Ectodermal cell (in vitro differentiated cells): ENCODE data around the gene FOXF2.
"Not testable (repeated sequence)": the region's sequence is repeated elsewhere in the genome, so short reads cannot be mapped to it uniquely, and the experiment has no call there.

Experiments used
- H3K27ac ChIP-seq: 2 replicates; pipeline ENCODE4 v1.7.0; 2013; ENCODE audit warnings: mild to moderate bottlenecking, low read depth, low read length; ENCODE audit not compliant: insufficient read depth, poor library complexity, severe bottlenecking
- H3K27me3 ChIP-seq: 2 replicates; pipeline ENCODE4 v1.7.0; 2013; ENCODE audit warnings: mild to moderate bottlenecking, low read length; ENCODE audit not compliant: insufficient read depth, control insufficient read depth, poor library complexity, severe bottlenecking
- H3K36me3 ChIP-seq: one replicate; pipeline ENCODE4 v1.7.0; 2013; ENCODE audit warnings: low read length; ENCODE audit not compliant: control insufficient read depth, insufficient read depth
- H3K4me1 ChIP-seq: one replicate; pipeline ENCODE4 v1.7.0; 2013; ENCODE audit warnings: low read length; ENCODE audit not compliant: control insufficient read depth, insufficient read depth
- H3K4me3 ChIP-seq: 2 replicates; pipeline ENCODE4 v1.7.0; 2013; ENCODE audit warnings: low read depth, low read length, control low read depth; ENCODE audit not compliant: insufficient read depth
- H3K9me3 ChIP-seq: 2 replicates; pipeline ENCODE4 v1.7.0; 2013; ENCODE audit warnings: mild to moderate bottlenecking, low read length, moderate library complexity; ENCODE audit not compliant: control insufficient read depth
- WGBS, 2 experiments: methylation state at CpG; one replicate each; pipeline ENCODE4 v1.1.7; 2013; ENCODE audit warnings: missing lambda C conversion rate in 2 of 2; 5-methylcytosine and 5-hydroxymethylcytosine counted together

The FOXF2 gene

GRCh38 chr6:1363298-1363697 is 26.1 kb upstream of the FOXF2 start:
- WGBS, 2 experiments, result 92 to 98% methylated on average over 2 to 4 of the region's 4 CpGs
- Histone ChIP-seq H3K9me3 (no peaks in the 10 kb centered on the region), H3K27ac (no peak overlapping the region), H3K36me3 (no peaks in the 10 kb centered on the region), H3K4me1 (peaks cover 6% of the 10 kb centered on the region), H3K27me3 (no peaks in the 10 kb centered on the region), H3K4me3 (no peak overlapping the region)

DNA sequence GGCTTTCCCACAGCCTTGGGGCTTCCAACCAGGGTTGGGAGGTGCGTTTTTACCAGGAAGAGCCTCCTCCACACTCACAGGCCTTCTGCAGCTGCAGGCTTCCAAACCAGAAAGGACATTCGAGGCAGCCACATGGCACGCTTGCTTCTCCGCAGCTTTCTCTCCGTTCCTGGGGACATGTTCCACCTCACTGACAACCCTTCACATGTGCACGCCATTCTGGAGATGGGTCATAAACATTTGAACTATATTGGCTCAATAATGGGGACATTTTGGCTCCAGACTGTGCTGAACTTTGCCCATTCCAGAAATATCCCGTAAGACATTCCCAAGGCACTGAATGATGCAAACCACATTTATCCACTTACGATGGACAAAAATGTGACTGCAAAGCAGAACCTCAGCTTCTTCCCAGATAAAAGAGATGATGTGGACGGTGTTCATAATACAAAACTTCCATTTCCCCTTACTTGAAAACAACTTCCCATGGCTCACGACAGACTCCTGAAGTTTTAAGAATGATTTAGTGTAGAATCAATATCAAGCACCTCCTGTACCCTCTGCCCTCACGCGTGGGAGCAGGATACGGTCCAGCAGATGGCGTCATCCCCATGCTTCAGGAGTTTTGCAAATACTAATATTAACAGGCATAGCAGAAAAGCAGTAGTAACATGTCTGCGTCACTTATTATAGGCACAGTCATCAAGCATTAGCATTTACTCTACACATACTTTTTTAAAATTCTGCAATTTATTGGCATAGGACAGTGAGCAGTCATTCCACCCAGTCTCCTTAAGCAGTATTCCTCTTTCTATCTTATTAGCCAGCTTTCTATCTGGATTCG is 25.4 kb upstream of the FOXF2 start:
- Histone ChIP-seq H3K36me3 (no peaks in the 10 kb centered on the region), H3K9me3 (no peaks in the 10 kb centered on the region), H3K4me3 (no peak overlapping the region), H3K4me1 (peaks cover 6% of the 10 kb centered on the region), H3K27me3 (no peaks in the 10 kb centered on the region), H3K27ac (no peak overlapping the region)
- WGBS, 2 experiments, result 81 to 85% methylated on average over 16 of the region's 16 CpGs

GRCh38 chr6:1364791-1365190 is 24.6 kb upstream of the FOXF2 start:
- Histone ChIP-seq H3K27ac (no peak overlapping the region), H3K27me3 (no peaks in the 10 kb centered on the region), H3K36me3 (no peaks in the 10 kb centered on the region), H3K9me3 (no peaks in the 10 kb centered on the region), H3K4me1 (peaks cover 6% of the 10 kb centered on the region), H3K4me3 (no peak overlapping the region)
- WGBS, 2 experiments, result 80 to 82% methylated on average over 2 of the region's 2 CpGs

- Histone ChIP-seq H3K4me3 (no peak overlapping the region), H3K27me3 (no peaks in the 10 kb centered on the region), H3K27ac (no peak overlapping the region), H3K4me1 (peaks cover 6% of the 10 kb centered on the region), H3K9me3 (no peaks in the 10 kb centered on the region), H3K36me3 (no peaks in the 10 kb centered on the region)
- WGBS, 2 experiments, result 64 to 80% methylated on average over 4 to 6 of the region's 6 CpGs
Measured at GRCh38 chr6:1365686-1366085, 23.7 kb upstream of the FOXF2 start.

DNA sequence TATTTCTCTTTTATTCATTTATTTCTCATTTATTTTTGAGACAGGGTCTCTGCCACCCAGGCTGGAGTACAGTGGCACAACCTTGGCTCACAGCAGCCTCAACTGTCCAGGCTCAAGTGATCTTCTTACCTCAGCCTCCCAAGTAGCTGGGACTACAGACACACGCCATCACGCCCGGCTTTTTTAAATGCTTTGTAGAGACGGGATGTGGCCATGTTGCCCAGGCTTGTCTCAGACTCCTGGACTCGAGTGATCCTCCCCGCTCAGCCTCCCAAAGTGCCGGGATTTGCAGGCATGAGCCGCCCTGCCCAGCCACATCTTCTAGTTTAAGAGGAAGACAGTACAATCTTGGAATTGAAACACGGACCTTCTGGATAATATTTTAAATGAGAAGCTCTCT is 21.6 kb upstream of the FOXF2 start:
- Histone ChIP-seq H3K4me1 (peaks cover 6% of the 10 kb centered on the region), H3K36me3 (no peaks in the 10 kb centered on the region), H3K27me3 (peaks cover 1% of the 10 kb centered on the region), H3K9me3 (no peaks in the 10 kb centered on the region), H3K4me3 (no peak overlapping the region), H3K27ac (no peak overlapping the region)
- 89 to 93% methylated on average over 9 of the region's 9 CpGs for WGBS, 2 experiments

- WGBS, 2 experiments, result 93 to 95% methylated on average over 9 of the region's 9 CpGs
- Histone ChIP-seq H3K27me3 (peaks cover 13% of the 10 kb centered on the region), H3K36me3 (no peaks in the 10 kb centered on the region), H3K27ac (no peak overlapping the region), H3K9me3 (no peaks in the 10 kb centered on the region), H3K4me1 (peaks cover 6% of the 10 kb centered on the region), H3K4me3 (no peak overlapping the region)
Measured at GRCh38 chr6:1368940-1369339, 20.4 kb upstream of the FOXF2 start.

DNA sequence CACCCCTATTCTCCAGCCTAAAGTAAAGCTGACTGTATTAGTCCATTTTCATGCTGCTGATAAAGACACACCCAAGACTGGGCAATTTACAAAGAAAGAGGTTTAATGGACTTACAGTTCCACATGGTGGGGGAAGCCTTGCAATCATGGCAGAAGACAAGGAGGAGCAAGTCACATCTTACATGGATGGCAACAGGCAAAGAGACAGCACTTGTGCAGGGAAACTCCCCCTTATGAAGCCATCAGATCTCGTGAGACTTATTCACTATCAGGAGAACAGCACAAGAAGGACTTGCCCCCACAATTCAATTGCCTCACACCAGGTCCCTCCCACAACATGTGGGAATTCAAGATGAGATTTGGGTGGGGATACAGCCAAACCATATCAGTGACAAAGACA is 19.7 kb upstream of the FOXF2 start:
- not testable (repeated sequence) for H3K4me1 ChIP-seq, H3K27ac ChIP-seq, H3K4me3 ChIP-seq, H3K9me3 ChIP-seq, H3K36me3 ChIP-seq
- H3K27me3 ChIP-seq, result peaks cover 20% of the 10 kb centered on the region
- 86 to 88% methylated on average over 1 of the region's 1 CpG for WGBS, 2 experiments

- no peaks in the 10 kb centered on the region for H3K9me3 ChIP-seq
- H3K4me3 ChIP-seq, result no peak overlapping the region
- H3K27ac ChIP-seq, result no peak overlapping the region
- peaks cover 41% of the 10 kb centered on the region for H3K27me3 ChIP-seq
- 82 to 83% methylated on average over 1 of the region's 1 CpG for WGBS, 2 experiments
- H3K4me1 ChIP-seq, result no peaks in the 10 kb centered on the region
- no peaks in the 10 kb centered on the region for H3K36me3 ChIP-seq
Measured at GRCh38 chr6:1371933-1372332, 17.4 kb upstream of the FOXF2 start.

DNA sequence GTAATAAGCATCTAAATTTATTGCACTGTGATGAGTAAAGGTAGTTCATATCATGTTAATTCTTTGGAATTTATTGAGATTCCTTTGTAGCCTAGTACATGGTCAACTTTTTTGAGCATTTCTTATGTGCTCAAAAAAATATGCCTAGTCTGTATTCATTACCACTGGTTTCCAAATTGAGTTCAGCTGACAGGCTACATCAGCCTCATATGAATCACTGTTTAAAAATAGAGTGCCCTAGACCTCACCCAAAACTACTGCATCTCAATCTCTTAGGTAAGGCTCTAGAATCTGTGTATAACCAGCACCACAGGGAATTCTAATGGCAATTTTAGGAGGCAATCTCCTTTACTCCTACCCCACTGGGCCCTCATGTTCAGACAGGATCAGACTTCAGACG is 16.7 kb upstream of the FOXF2 start:
- H3K27me3 ChIP-seq, result peaks cover 49% of the 10 kb centered on the region
- no peak overlapping the region for H3K27ac ChIP-seq

GRCh38 chr6:1376653-1377052 is 12.7 kb upstream of the FOXF2 start:
- Histone ChIP-seq H3K27me3 (peaks cover 88% of the 10 kb centered on the region), H3K36me3 (no peaks in the 10 kb centered on the region), H3K4me1 (peaks cover 12% of the 10 kb centered on the region), H3K4me3 (no peak overlapping the region), H3K27ac (no peak overlapping the region), H3K9me3 (no peaks in the 10 kb centered on the region)
- 76 to 81% methylated on average over 5 of the region's 5 CpGs for WGBS, 2 experiments

More for the DNA sequence above, 16.7 kb upstream of the FOXF2 start:
- no peaks in the 10 kb centered on the region for H3K9me3 ChIP-seq
- H3K36me3 ChIP-seq, result no peaks in the 10 kb centered on the region
- no peak overlapping the region for H3K4me3 ChIP-seq
- 82 to 95% methylated on average over 1 of the region's 1 CpG for WGBS, 2 experiments
- no peaks in the 10 kb centered on the region for H3K4me1 ChIP-seq
